ENCODE measurements around the gene PTGDS. TPM values are rescaled to one million over a fixed set of nuclear protein-coding genes. Genes with fewer than 3 reads are reported as not detected.

The PTGDS gene
- total and polyA plus RNA-seq, 10 donors = 134 to 1,396 (median 412) TPM

GRCh38 chr9:137019891-137020683 lies 42.8 kb downstream of the PTGDS start:
- intact Hi-C loops (cut with DNase I; ENCODE audit: low total_unique reads) = no loop called here
- DNase-seq = no peak
- H3K4me1 ChIP-seq = peaks cover 0 to 36% (median 13%) of the 10 kb centered on the region in 6 donors
- no peak overlapping the region for H3K27ac ChIP-seq
- TF ChIP-seq POLR2A (IDR thresholded peaks at IDR 0.05) = no peak
- no peak for TF ChIP-seq CTCF (IDR thresholded peaks at IDR 0.05 in 8 of 11, conservative IDR thresholded peaks at IDR 0.05 in 3 of 11)
- TF ChIP-seq POLR2AphosphoS5 (IDR thresholded peaks at IDR 0.05) = no peak
- H3K27me3 ChIP-seq (replicated peaks in 1 of 7) = no peaks in the 10 kb centered on the region
- peaks cover 0 to 69% (median 32%) of the 10 kb centered on the region in 6 donors for H3K36me3 ChIP-seq
- H3K4me3 ChIP-seq = no peak overlapping the region
- WGBS, 5 donors = 90 to 95% (median 94%) methylated on average over 28 to 34 of the region's 34 CpGs
- H3K9me3 ChIP-seq = no peaks in the 10 kb centered on the region

DNA sequence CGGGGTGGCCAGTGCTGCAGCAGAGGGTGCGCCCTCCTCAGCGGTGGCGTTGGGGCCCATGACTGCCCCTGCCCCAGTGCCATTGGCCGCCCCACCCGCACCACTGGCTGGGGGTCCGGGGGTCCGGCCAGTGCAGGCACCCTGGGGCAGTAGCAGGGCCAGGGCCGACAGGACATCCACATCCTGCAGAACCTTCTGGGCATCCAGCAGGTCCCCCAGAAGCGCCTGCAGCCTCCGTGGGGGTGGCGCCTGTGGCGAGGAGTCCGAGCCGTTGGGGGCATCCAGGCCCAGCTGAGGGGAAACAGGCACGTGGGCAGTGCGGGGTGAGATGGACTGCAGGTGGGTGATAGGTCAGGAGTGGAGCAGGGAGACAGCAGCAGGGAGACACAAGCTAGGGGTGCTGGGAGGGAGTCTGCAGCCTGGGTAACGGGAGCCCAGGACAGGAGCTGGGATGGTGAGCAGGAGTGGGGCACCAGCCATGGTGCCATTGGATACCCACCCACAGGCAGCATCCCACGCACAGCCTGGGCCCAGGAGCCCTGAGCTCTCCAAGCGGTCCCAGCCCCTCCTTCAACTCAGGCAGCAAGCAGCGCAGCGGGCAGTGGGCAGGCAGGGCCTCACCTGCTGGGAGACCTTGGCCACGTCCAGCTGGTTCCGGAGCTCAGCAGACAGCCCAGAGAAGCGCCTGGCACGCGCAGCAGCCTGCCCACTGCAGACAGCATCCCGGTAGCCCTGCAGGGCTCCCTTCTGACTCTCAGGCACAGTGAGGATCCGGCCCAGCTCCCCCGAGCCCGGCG lies 43.7 kb downstream of the PTGDS start:
- Histone ChIP-seq H3K9me3 (no peaks in the 10 kb centered on the region), H3K27ac (no peak overlapping the region), H3K27me3 (replicated peaks in 1 of 7) (no peaks in the 10 kb centered on the region), H3K36me3 (peaks cover 0 to 60% (median 23%) of the 10 kb centered on the region in 6 donors), H3K4me1 (peaks cover 0 to 45% (median 21%) of the 10 kb centered on the region in 6 donors), H3K4me3 (no peak overlapping the region)
- 89 to 97% (median 95%) methylated on average over 22 to 32 of the region's 32 CpGs for WGBS, 5 donors
- no peak for DNase-seq
- no peak for TF ChIP-seq POLR2A (IDR thresholded peaks at IDR 0.05)
- no peak for TF ChIP-seq POLR2AphosphoS5 (IDR thresholded peaks at IDR 0.05)
- TF ChIP-seq CTCF (IDR thresholded peaks at IDR 0.05 in 8 of 11, conservative IDR thresholded peaks at IDR 0.05 in 3 of 11) = no peak
- intact Hi-C loops (cut with DNase I; ENCODE audit: low total_unique reads) = no loop called here

GRCh38 chr9:137021568-137021978 lies 44.3 kb downstream of the PTGDS start:
- TF ChIP-seq CTCF (IDR thresholded peaks at IDR 0.05 in 8 of 11, conservative IDR thresholded peaks at IDR 0.05 in 3 of 11) = no peak
- no peak for TF ChIP-seq POLR2AphosphoS5 (IDR thresholded peaks at IDR 0.05)
- TF ChIP-seq POLR2A (IDR thresholded peaks at IDR 0.05) = no peak

More at GRCh38 chr9:137021568-137021978, 44.3 kb downstream of the PTGDS start:
- WGBS, 5 donors = 89 to 96% (median 91%) methylated on average over 6 of the region's 6 CpGs
- peaks cover 0 to 54% (median 17%) of the 10 kb centered on the region in 6 donors for H3K36me3 ChIP-seq
- no peak overlapping the region for H3K4me3 ChIP-seq
- no peak overlapping the region for H3K27ac ChIP-seq
- H3K9me3 ChIP-seq = no peaks in the 10 kb centered on the region
- H3K4me1 ChIP-seq = peaks cover 0 to 51% (median 27%) of the 10 kb centered on the region in 6 donors
- intact Hi-C loops (cut with DNase I; ENCODE audit: low total_unique reads) = no loop called here
- H3K27me3 ChIP-seq (replicated peaks in 1 of 7) = no peaks in the 10 kb centered on the region
- DNase-seq = no peak
